Hepatocyte (in vitro differentiated cells): Measurements from ENCODE around the gene PDXP. TPM values are rescaled to one million over a fixed set of nuclear protein-coding genes. Genes with fewer than 3 reads are reported as not detected.

Experiments
- DNase-seq: peaks from one replicate; pipeline ENCODE4 v3.0.0-alpha.2; 2016; ENCODE audit warnings: low spot score
- H2AFZ ChIP-seq: fragments of 200-600 bp; sonication (generic); 2 replicates; pipeline ENCODE4 v1.6.0; 2016; ENCODE audit warnings: antibody characterized with exemption, mild to moderate bottlenecking
- H3K27ac ChIP-seq: fragments of 200-600 bp; sonication (generic); 2 replicates; pipeline ENCODE4 v1.5.1; 2016; ENCODE audit warnings: mild to moderate bottlenecking
- H3K27me3 ChIP-seq: fragments of 200-600 bp; sonication (generic); 2 replicates; pipeline ENCODE4 v1.6.1; 2016
- H3K36me3 ChIP-seq: fragments of 200-600 bp; sonication (generic); replicated peaks from 2 replicates; pipeline ENCODE4 v1.5.1; 2016; ENCODE audit warnings: low read depth; ENCODE audit not compliant: insufficient read depth
- H3K4me1 ChIP-seq: fragments of 200-600 bp; sonication (generic); 2 replicates; pipeline ENCODE4 v1.5.1; 2016; ENCODE audit warnings: mild to moderate bottlenecking, moderate library complexity; ENCODE audit not compliant: insufficient read depth
- H3K4me2 ChIP-seq: fragments of 200-600 bp; sonication (generic); 2 replicates; pipeline ENCODE4 v1.6.0; 2016
- H3K4me3 ChIP-seq: fragments of 200-600 bp; sonication (generic); 2 replicates; pipeline ENCODE4 v1.5.1; 2016; ENCODE audit warnings: mild to moderate bottlenecking
- H3K79me2 ChIP-seq: fragments of 200-600 bp; sonication (generic); 2 replicates; pipeline ENCODE4 v1.6.0; 2017; ENCODE audit warnings: mild to moderate bottlenecking
- H3K9me2 ChIP-seq: fragments of 200-600 bp; sonication (generic); replicated peaks from 2 replicates; pipeline ENCODE4 v1.6.0; 2017; ENCODE audit warnings: mild to moderate bottlenecking; ENCODE audit not compliant: insufficient read depth
- H3K9me3 ChIP-seq: fragments of 200-600 bp; sonication (generic); 2 replicates; pipeline ENCODE4 v1.5.1; 2016; ENCODE audit warnings: low read depth, mild to moderate bottlenecking
- H4K20me1 ChIP-seq: fragments of 200-600 bp; sonication (generic); 2 replicates; pipeline ENCODE4 v1.6.0; 2016; ENCODE audit warnings: mild to moderate bottlenecking; ENCODE audit not compliant: insufficient read depth, poor library complexity, severe bottlenecking
- CTCF ChIP-seq: fragments of 200-600 bp; sonication (generic); IDR thresholded peaks from 2 replicates; pipeline ENCODE4 v1.5.1; 2016; ENCODE audit warnings: antibody characterized with exemption, mild to moderate bottlenecking; ENCODE audit not compliant: poor library complexity
- EZH2 ChIP-seq: fragments of 200-600 bp; sonication (generic); IDR thresholded peaks from 2 replicates; pipeline ENCODE4 v1.6.1; 2016; ENCODE audit warnings: antibody characterized with exemption, mild to moderate bottlenecking, borderline replicate concordance
- EZH2phosphoT487 ChIP-seq: fragments of 200-600 bp; sonication (generic); IDR thresholded peaks from one replicate; pipeline ENCODE4 v1.6.1; 2018; ENCODE audit warnings: antibody characterized with exemption, mild to moderate bottlenecking, low read depth, moderate library complexity; ENCODE audit not compliant: unreplicated experiment, severe bottlenecking
- WGBS: methylation state at CpG from one replicate; pipeline ENCODE4 v1.1.6; 2016; ENCODE audit warnings: low lambda C conversion rate; ENCODE audit errors: missing lambda C conversion rate; 5-methylcytosine and 5-hydroxymethylcytosine counted together
- polyA plus RNA-seq: library from polyadenylated mRNA; unstranded; fragments of >200 nt; fragmentation: Nextera tagmentation; extraction: Ambion mirVana; gene quantifications from 2 replicates; pipeline ENCODE4 v1.2.1, GENCODE V29; 2016
- total RNA-seq: library from RNA; depleted of rRNA; stranded (reverse); fragments of >200 nt; gene quantifications from 2 replicates; pipeline ENCODE4 v1.2.3, GENCODE V29; 2014

The PDXP gene
- total and polyA plus RNA-seq, 2 experiments from 2014 or later = 15.0 to 27.6 TPM

- Histone ChIP-seq H3K36me3 (no peaks in the 10 kb centered on the region), H3K9me2 (no peaks in the 10 kb centered on the region), H3K4me1 (peaks cover 63% of the 10 kb centered on the region), H3K27me3 (no peaks in the 10 kb centered on the region), H3K9me3 (no peaks in the 10 kb centered on the region), H3K27ac (peak overlapping the region; percentile 95), H2AFZ (peak overlapping the region; percentile 86), H4K20me1 (no peaks in the 10 kb centered on the region), H3K4me3 (peak overlapping the region; percentile 96), H3K4me2 (peak overlapping the region; percentile 99), H3K79me2 (peaks cover 41% of the 10 kb centered on the region)
- no peak for DNase-seq
- WGBS = 4% methylated on average over 23 of the region's 27 CpGs
- TF ChIP-seq EZH2 (no peak), CTCF (no peak), EZH2phosphoT487 (no peak)
These were observed 18.5 kb upstream of the PDXP start for GRCh38 chr22:37639771-37640590.

GRCh38 chr22:37640591-37641560 lies 17.6 kb upstream of the PDXP start:
- H3K27ac ChIP-seq = peak overlapping the region; percentile 95
- peak overlapping the region; percentile 96 for H3K4me3 ChIP-seq
- H3K4me2 ChIP-seq = peak overlapping the region; percentile 99
- no peak for DNase-seq
- H4K20me1 ChIP-seq = no peaks in the 10 kb centered on the region
- no peaks in the 10 kb centered on the region for H3K9me2 ChIP-seq
- no peaks in the 10 kb centered on the region for H3K9me3 ChIP-seq
- TF ChIP-seq EZH2phosphoT487 = no peak
- no peak for TF ChIP-seq CTCF
- no peak for TF ChIP-seq EZH2
- WGBS = 75% methylated on average over 20 of the region's 24 CpGs
- H3K27me3 ChIP-seq = no peaks in the 10 kb centered on the region
- H2AFZ ChIP-seq = no peak overlapping the region
- peaks cover 41% of the 10 kb centered on the region for H3K79me2 ChIP-seq
- no peaks in the 10 kb centered on the region for H3K36me3 ChIP-seq
- peaks cover 54% of the 10 kb centered on the region for H3K4me1 ChIP-seq

GRCh38 chr22:37641561-37641949 lies 17.0 kb upstream of the PDXP start:
- no peaks in the 10 kb centered on the region for H3K9me3 ChIP-seq
- no peak overlapping the region for H2AFZ ChIP-seq
- DNase-seq = no peak
- no peaks in the 10 kb centered on the region for H3K27me3 ChIP-seq
- H3K36me3 ChIP-seq = no peaks in the 10 kb centered on the region
- H3K9me2 ChIP-seq = no peaks in the 10 kb centered on the region
- no peaks in the 10 kb centered on the region for H4K20me1 ChIP-seq
- peaks cover 37% of the 10 kb centered on the region for H3K79me2 ChIP-seq
- 81% methylated on average over 5 of the region's 5 CpGs for WGBS
- peak overlapping the region; percentile 95 for H3K27ac ChIP-seq
- H3K4me3 ChIP-seq = no peak overlapping the region
- peak overlapping the region; percentile 99 for H3K4me2 ChIP-seq
- TF ChIP-seq EZH2 (no peak), EZH2phosphoT487 (no peak), CTCF (no peak)
- H3K4me1 ChIP-seq = peaks cover 50% of the 10 kb centered on the region
